MM.1S (cell line): Measurements from ENCODE around the gene PIP5K1C.

Experiments used
- EZH2phosphoT487 ChIP-seq: fragments of 300-600 bp; sonication (generic); IDR thresholded peaks from 2 replicates; pipeline ENCODE4 v1.6.1; 2018; ENCODE audit warnings: antibody characterized with exemption, low read length
- TF ChIP-seq, protein P1 (sequence below): fragments of 300-600 bp; sonication (generic); IDR thresholded peaks from 2 replicates; pipeline ENCODE4 v1.5.1; 2016; ENCODE audit warnings: antibody characterized with exemption, low read length, mixed read lengths

- TF ChIP-seq, protein P1, sequence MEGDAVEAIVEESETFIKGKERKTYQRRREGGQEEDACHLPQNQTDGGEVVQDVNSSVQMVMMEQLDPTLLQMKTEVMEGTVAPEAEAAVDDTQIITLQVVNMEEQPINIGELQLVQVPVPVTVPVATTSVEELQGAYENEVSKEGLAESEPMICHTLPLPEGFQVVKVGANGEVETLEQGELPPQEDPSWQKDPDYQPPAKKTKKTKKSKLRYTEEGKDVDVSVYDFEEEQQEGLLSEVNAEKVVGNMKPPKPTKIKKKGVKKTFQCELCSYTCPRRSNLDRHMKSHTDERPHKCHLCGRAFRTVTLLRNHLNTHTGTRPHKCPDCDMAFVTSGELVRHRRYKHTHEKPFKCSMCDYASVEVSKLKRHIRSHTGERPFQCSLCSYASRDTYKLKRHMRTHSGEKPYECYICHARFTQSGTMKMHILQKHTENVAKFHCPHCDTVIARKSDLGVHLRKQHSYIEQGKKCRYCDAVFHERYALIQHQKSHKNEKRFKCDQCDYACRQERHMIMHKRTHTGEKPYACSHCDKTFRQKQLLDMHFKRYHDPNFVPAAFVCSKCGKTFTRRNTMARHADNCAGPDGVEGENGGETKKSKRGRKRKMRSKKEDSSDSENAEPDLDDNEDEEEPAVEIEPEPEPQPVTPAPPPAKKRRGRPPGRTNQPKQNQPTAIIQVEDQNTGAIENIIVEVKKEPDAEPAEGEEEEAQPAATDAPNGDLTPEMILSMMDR, result no peak
- TF ChIP-seq EZH2phosphoT487, result no peak
Measured at GRCh38 chr19:3696660-3696995, 3.6 kb downstream of the PIP5K1C start.
